K562 (cell line): Measurements from ENCODE around the gene CUL3. TPM values are rescaled to one million over a fixed set of nuclear protein-coding genes. Genes with fewer than 3 reads are reported as not detected.
A peak's percentile ranks its signal among the peaks of the same experiment; 100 is the strongest.

Experiments
- CREB1 ChIP-seq, 2 experiments: sonication (generic) in 1 of 2; formaldehyde crosslinking in 1 of 2; IDR thresholded peaks; 2 replicates each; pipeline versions ENCODE4 v1.6.1 to v1.8.0; 2012 to 2022; ENCODE audit warnings: inconsistent platforms in 1 of 2, mild to moderate bottlenecking in 1 of 2, missing genetic modification reagents in 1 of 2, moderate library complexity in 1 of 2
- EP300 ChIP-seq: IDR thresholded peaks from 2 replicates; pipeline ENCODE4 v1.6.1; 2012; ENCODE audit warnings: low read length, improper control_type of control experiment
- KLF16 ChIP-seq: IDR thresholded peaks from 2 replicates; pipeline ENCODE4 v1.6.1; 2016; ENCODE audit warnings: antibody characterized with exemption
- MBD2 ChIP-seq: sonication (generic); IDR thresholded peaks from 2 replicates; pipeline ENCODE4 v1.6.1; 2016; ENCODE audit warnings: low read depth, borderline replicate concordance
- MTA1 ChIP-seq: fragments of 450-650 bp; IDR thresholded peaks from 2 replicates; pipeline ENCODE4 v1.6.1; 2017; ENCODE audit warnings: borderline replicate concordance
- MYC ChIP-seq, 2 experiments: fragments of 250-450 bp in 1 of 2; sonication (Bioruptor Pico) in 1 of 2; IDR thresholded peaks; 2 replicates each; pipeline versions ENCODE4 v1.5.1 to v1.6.1; 2012 to 2021; ENCODE audit warnings: low read depth in 2 of 2, borderline replicate concordance in 1 of 2, improper control_type of control experiment in 1 of 2, low read length in 1 of 2, mild to moderate bottlenecking in 1 of 2, moderate library complexity in 1 of 2
- RHOXF2B ChIP-seq: fragments of 250-450 bp; sonication (Bioruptor Pico); conservative IDR thresholded peaks from 2 replicates; pipeline ENCODE4 v1.5.1; 2021
- SMARCA5 ChIP-seq: fragments of 450-650 bp; IDR thresholded peaks from 2 replicates; pipeline ENCODE4 v1.6.1; 2016
- SNRNP70 ChIP-seq: fragments of 200-400 bp; formaldehyde crosslinking; optimal IDR thresholded peaks from 2 replicates; pipeline ENCODE3; 2017; ENCODE audit warnings: low read depth, low read length
- TSC22D4 ChIP-seq: fragments of 450-650 bp; IDR thresholded peaks from 2 replicates; pipeline ENCODE4 v1.6.1; 2016; ENCODE audit warnings: missing genetic modification characterization, missing biosample characterization, control low read depth
- ZNF121 ChIP-seq: sonication (generic); formaldehyde crosslinking; conservative IDR thresholded peaks from 2 replicates; pipeline ENCODE4 v1.8.0; 2022; ENCODE audit warnings: missing genetic modification reagents
- polyA plus RNA-seq, 8 experiments: library from polyadenylated mRNA; depleted of rRNA in 4 of 8; stranded (reverse) in 5 of 8; unstranded in 3 of 8; fragments of >200 nt; fragmentation: Nextera tagmentation in 2 of 8; fragmentation: Illumina TruSeq in 1 of 8; extraction: Ambion mirVana in 2 of 8; extraction: Trizol in 1 of 8; gene quantifications; 2 replicates each; pipeline versions ENCODE4 v1.2.1 to v1.2.3, GENCODE V29; 2011 to 2014; ENCODE audit warnings: inconsistent platforms in 1 of 8, missing spikeins in 1 of 8
- total RNA-seq, 7 experiments: library from RNA; depleted of rRNA in 6 of 7; stranded (reverse); fragments of >200 nt in 6 of 7; fragmentation: Illumina TruSeq in 2 of 7; extraction: Trizol in 2 of 7; gene quantifications; 2 replicates each; pipeline versions ENCODE4 v1.2.1 to v1.2.3, GENCODE V29; 2011 to 2021; ENCODE audit warnings: low replicate concordance in 1 of 7
- TF ChIP-seq, protein P1 (sequence below), 3 experiments: fragments of 200-800 bp in 1 of 3; fragments of 250-450 bp in 1 of 3; fragments of 450-650 bp in 1 of 3; sonication (Bioruptor Pico) in 1 of 3; sonication (Bioruptor generic) in 1 of 3; formaldehyde crosslinking in 1 of 3; IDR thresholded peaks; 2 replicates each; pipeline versions ENCODE4 v1.6.1 to v1.8.0; 2016 to 2022; ENCODE audit warnings: mild to moderate bottlenecking in 2 of 3, missing genetic modification characterization in 2 of 3, missing compliant biosample characterization in 1 of 3, moderate library complexity in 1 of 3
- TF ChIP-seq, protein P2 (sequence below), 2 experiments: fragments of 200-800 bp in 1 of 2; sonication (Bioruptor generic) in 1 of 2; sonication (generic) in 1 of 2; formaldehyde crosslinking in 1 of 2; IDR thresholded peaks in 1 of 2; conservative IDR thresholded peaks in 1 of 2; 2 replicates each; pipeline versions ENCODE4 v1.5.0 to v1.6.1; 2016 to 2020; ENCODE audit warnings: missing compliant biosample characterization in 1 of 2, missing genetic modification characterization in 1 of 2, missing genetic modification reagents in 1 of 2
- TF ChIP-seq, protein P3 (sequence below): sonication (generic); formaldehyde crosslinking; IDR thresholded peaks from 2 replicates; pipeline ENCODE4 v1.5.0; 2020; ENCODE audit warnings: missing genetic modification reagents
- TF ChIP-seq, protein P4 (sequence below): fragments of 250-450 bp; sonication (Bioruptor Pico); IDR thresholded peaks from 2 replicates; pipeline ENCODE4 v1.9.0; 2021; ENCODE audit warnings: mild to moderate bottlenecking

CUL3 gene
- total and polyA plus RNA-seq, 9 of the 15 experiments (the other 6 are each of a cell fraction or from before 2014, with no cell fraction given): 31.5 to 71.9 (median 56.4) TPM

DNA sequence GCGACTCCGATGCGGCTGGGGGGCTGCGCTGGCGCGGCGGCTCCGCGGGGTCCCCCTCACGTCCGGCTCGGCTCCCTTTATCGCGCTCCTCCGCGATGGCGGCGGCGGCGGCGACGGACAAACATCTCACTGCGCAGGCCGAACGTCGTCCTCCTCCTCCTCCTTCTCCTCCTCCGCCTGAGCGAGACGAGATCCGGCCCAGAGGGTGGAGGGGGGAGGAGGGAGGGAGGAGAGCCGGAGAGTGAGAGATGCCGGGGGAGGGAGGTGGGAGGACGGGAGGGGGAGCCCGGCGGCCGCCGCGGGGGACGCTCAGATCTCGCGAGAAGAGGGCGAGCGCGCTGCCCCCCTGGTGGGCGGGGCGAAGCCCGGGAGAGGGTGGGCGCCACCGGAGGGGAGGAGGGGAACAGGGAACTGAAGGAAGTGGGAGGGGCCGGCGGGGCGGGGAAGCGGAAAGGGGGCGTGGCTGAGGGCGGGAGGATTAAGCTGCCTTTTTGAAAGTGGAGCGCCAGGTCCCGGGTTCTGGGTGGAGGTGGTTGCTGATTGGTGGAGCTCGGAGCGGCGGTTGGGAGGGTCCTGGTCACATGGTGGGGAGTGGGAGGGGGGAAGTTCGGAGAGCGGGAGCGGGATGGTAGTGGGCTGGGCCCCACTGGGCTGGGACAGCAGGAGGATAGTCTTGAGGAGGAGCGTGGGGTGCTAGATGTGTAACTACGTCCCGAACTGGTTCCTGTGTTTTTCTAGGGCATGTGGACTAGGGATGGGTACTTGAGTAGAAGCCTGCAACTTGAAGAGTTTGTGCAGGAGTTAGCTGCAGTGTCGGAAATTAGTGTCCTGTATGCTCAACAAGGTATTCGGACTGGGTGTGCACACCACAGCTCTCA, at the start of gene CUL3 (continued):
- TF ChIP-seq, protein P1, sequence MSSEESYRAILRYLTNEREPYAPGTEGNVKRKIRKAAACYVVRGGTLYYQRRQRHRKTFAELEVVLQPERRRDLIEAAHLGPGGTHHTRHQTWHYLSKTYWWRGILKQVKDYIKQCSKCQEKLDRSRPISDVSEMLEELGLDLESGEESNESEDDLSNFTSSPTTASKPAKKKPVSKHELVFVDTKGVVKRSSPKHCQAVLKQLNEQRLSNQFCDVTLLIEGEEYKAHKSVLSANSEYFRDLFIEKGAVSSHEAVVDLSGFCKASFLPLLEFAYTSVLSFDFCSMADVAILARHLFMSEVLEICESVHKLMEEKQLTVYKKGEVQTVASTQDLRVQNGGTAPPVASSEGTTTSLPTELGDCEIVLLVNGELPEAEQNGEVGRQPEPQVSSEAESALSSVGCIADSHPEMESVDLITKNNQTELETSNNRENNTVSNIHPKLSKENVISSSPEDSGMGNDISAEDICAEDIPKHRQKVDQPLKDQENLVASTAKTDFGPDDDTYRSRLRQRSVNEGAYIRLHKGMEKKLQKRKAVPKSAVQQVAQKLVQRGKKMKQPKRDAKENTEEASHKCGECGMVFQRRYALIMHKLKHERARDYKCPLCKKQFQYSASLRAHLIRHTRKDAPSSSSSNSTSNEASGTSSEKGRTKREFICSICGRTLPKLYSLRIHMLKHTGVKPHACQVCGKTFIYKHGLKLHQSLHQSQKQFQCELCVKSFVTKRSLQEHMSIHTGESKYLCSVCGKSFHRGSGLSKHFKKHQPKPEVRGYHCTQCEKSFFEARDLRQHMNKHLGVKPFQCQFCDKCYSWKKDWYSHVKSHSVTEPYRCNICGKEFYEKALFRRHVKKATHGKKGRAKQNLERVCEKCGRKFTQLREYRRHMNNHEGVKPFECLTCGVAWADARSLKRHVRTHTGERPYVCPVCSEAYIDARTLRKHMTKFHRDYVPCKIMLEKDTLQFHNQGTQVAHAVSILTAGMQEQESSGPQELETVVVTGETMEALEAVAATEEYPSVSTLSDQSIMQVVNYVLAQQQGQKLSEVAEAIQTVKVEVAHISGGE (CRISPR knock-in tag; IDR thresholded peaks at IDR 0.05): peak in 1 of 3 experiments; percentile 70; a peak in 1 of 6 replicates
- TF ChIP-seq RHOXF2B (no peak), MBD2 (peak; percentile 38; the same call in 1 of the 2 replicates), CREB1 (IDR thresholded peaks at IDR 0.05) (peak; percentile 26), CREB1 (CRISPR knock-in tag; IDR thresholded peaks at IDR 0.05) (no peak), MYC (IDR thresholded peaks at IDR 0.05; ENCODE audit: low read depth, low read length) (peak; percentile 62; the same call in 1 of the 2 replicates), MYC (CRISPR knock-in tag; IDR thresholded peaks at IDR 0.05; ENCODE audit: borderline replicate concordance, low read depth) (no peak), ZNF121 (CRISPR knock-in tag) (no peak), EP300 (peak; percentile 2; the same call in 1 of the 2 replicates), KLF16 (no peak), SMARCA5 (no peak), TSC22D4 (no peak), SNRNP70 (no peak), MTA1 (0 out of 2 replicates have a peak, but pooled peaks have one; percentile 26)
- TF ChIP-seq, protein P2, sequence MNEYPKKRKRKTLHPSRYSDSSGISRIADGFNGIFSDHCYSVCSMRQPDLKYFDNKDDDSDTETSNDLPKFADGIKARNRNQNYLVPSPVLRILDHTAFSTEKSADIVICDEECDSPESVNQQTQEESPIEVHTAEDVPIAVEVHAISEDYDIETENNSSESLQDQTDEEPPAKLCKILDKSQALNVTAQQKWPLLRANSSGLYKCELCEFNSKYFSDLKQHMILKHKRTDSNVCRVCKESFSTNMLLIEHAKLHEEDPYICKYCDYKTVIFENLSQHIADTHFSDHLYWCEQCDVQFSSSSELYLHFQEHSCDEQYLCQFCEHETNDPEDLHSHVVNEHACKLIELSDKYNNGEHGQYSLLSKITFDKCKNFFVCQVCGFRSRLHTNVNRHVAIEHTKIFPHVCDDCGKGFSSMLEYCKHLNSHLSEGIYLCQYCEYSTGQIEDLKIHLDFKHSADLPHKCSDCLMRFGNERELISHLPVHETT (CRISPR knock-in tag; conservative IDR thresholded peaks at IDR 0.05 in 1 of 2, IDR thresholded peaks at IDR 0.05 in 1 of 2): 0 out of 4 replicates have a peak, but pooled peaks of 1 of the 2 experiments have one; percentile 43
- TF ChIP-seq, protein P3, sequence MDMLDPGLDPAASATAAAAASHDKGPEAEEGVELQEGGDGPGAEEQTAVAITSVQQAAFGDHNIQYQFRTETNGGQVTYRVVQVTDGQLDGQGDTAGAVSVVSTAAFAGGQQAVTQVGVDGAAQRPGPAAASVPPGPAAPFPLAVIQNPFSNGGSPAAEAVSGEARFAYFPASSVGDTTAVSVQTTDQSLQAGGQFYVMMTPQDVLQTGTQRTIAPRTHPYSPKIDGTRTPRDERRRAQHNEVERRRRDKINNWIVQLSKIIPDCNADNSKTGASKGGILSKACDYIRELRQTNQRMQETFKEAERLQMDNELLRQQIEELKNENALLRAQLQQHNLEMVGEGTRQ (CRISPR knock-in tag): peak; percentile 92
- TF ChIP-seq, protein P4, sequence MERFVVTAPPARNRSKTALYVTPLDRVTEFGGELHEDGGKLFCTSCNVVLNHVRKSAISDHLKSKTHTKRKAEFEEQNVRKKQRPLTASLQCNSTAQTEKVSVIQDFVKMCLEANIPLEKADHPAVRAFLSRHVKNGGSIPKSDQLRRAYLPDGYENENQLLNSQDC (CRISPR knock-in tag): peak; percentile 76; the same call in 1 of the 2 replicates
